RKO (cell line): Measurements from ENCODE around the gene AKAP12.
"Not testable (repeated sequence)": the region's sequence is repeated elsewhere in the genome, so short reads cannot be mapped to it uniquely, and the experiment has no call there.

Source experiments
- DNase-seq: peaks from one replicate; pipeline ENCODE4 v3.0.0-alpha.2; 2016; ENCODE audit warnings: low spot score

AKAP12 gene

GRCh38 chr6:151341476-151342195 is 101.9 kb downstream of the AKAP12 start:
- DNase-seq = no peak

- DNase-seq = not testable (repeated sequence)
These were observed 103.0 kb downstream of the AKAP12 start for GRCh38 chr6:151342750-151343149.

- DNase-seq = no peak
These were observed 110.0 kb downstream of the AKAP12 start for GRCh38 chr6:151349651-151350270.

- no peak for DNase-seq
These were observed 110.8 kb downstream of the AKAP12 start for GRCh38 chr6:151350442-151351145.

- DNase-seq = no peak
These were observed 111.5 kb downstream of the AKAP12 start for GRCh38 chr6:151351146-151351700.

GRCh38 chr6:151351731-151352130 is 112.0 kb downstream of the AKAP12 start:
- DNase-seq = no peak

- no peak for DNase-seq
These were observed 112.9 kb downstream of the AKAP12 start for GRCh38 chr6:151352410-151353396.

- no peak for DNase-seq
These were observed 114.0 kb downstream of the AKAP12 start for GRCh38 chr6:151353795-151354194.

GRCh38 chr6:151356983-151357382 is 117.2 kb downstream of the AKAP12 start:
- not testable (repeated sequence) for DNase-seq

GRCh38 chr6:151357758-151358436 is 118.1 kb downstream of the AKAP12 start:
- no peak for DNase-seq

GRCh38 chr6:151358475-151358874 is 118.7 kb downstream of the AKAP12 start:
- no peak for DNase-seq

- no peak for DNase-seq
These were observed 119.7 kb downstream of the AKAP12 start for GRCh38 chr6:151359486-151359885.

- no peak for DNase-seq
These were observed 125.5 kb downstream of the AKAP12 start for GRCh38 chr6:151365233-151365632.

GRCh38 chr6:151370509-151371078 is 130.8 kb downstream of the AKAP12 start:
- peak; percentile 54 for DNase-seq

- DNase-seq = no peak
These were observed 132.4 kb downstream of the AKAP12 start for GRCh38 chr6:151372164-151372563.

- no peak for DNase-seq
These were observed 134.4 kb downstream of the AKAP12 start for GRCh38 chr6:151374036-151374683.

GRCh38 chr6:151375833-151376232 is 136.1 kb downstream of the AKAP12 start:
- DNase-seq = no peak

GRCh38 chr6:151376440-151376839 is 136.7 kb downstream of the AKAP12 start:
- peak; percentile 29 for DNase-seq

GRCh38 chr6:151377095-151377494 is 137.3 kb downstream of the AKAP12 start:
- no peak for DNase-seq
